Common myeloid progenitor, CD34-positive (primary cell): Measurements from ENCODE around the gene RPGRIP1L.
A peak's percentile ranks its signal among the peaks of the same experiment; 100 is the strongest.

ENCODE experiments used
- CTCF ChIA-PET: fragments of 350-600 bp; sonication (Branson Sonifier 250); formaldehyde crosslinking; loops from one replicate; lab custom pipeline; 2021; ENCODE audit warnings: antibody characterized with exemption; lab: Charles Lee
- POLR2A ChIA-PET: fragments of 350-600 bp; sonication (Branson Sonifier 250); formaldehyde crosslinking; loops from one replicate; lab custom pipeline; 2021; ENCODE audit warnings: antibody characterized with exemption; lab: Charles Lee
- DNase-seq, 3 donors: peaks; one replicate each; pipeline versions ENCODE4 v3.0.0 to v3.0.0-alpha.2; 2013
- H3K27ac ChIP-seq, 2 experiments: 1 replicate in 1 of 2; 2 replicates in 1 of 2; pipeline ENCODE4 v1.7.0; 2013; ENCODE audit warnings: inconsistent platforms in 2 of 2, low read length in 2 of 2, mild to moderate bottlenecking in 2 of 2, low read depth in 1 of 2, moderate library complexity in 1 of 2; ENCODE audit not compliant: severe bottlenecking in 2 of 2, insufficient read depth in 1 of 2, poor library complexity in 1 of 2
- H3K27me3 ChIP-seq, 5 experiments: replicated peaks in 2 of 5; 1 replicate in 3 of 5; 2 replicates in 2 of 5; pipeline versions ENCODE4 v1.6.1 to v1.7.0; 2013; ENCODE audit warnings: low read length in 4 of 5, mild to moderate bottlenecking in 2 of 5, moderate library complexity in 2 of 5, inconsistent platforms in 1 of 5; ENCODE audit not compliant: insufficient read depth in 5 of 5, control insufficient read depth in 4 of 5
- H3K36me3 ChIP-seq, 4 experiments: 1 replicate in 2 of 4; 2 replicates in 2 of 4; pipeline versions ENCODE4 v1.6.1 to v1.7.0; 2013; ENCODE audit warnings: low read length in 3 of 4, control low read depth in 1 of 4, mild to moderate bottlenecking in 1 of 4; ENCODE audit not compliant: control insufficient read depth in 4 of 4, insufficient read depth in 4 of 4
- H3K4me1 ChIP-seq, 4 experiments: 1 replicate in 3 of 4; 2 replicates in 1 of 4; pipeline versions ENCODE4 v1.6.1 to v1.7.1; 2013; ENCODE audit warnings: low read length in 3 of 4, mild to moderate bottlenecking in 3 of 4, control low read depth in 1 of 4, inconsistent platforms in 1 of 4, moderate library complexity in 1 of 4; ENCODE audit not compliant: control insufficient read depth in 4 of 4, insufficient read depth in 4 of 4; ENCODE audit errors: control extremely low read depth in 1 of 4
- H3K4me3 ChIP-seq, 7 experiments: 1 replicate in 4 of 7; 2 replicates in 3 of 7; pipeline versions ENCODE4 v1.5.1 to v1.7.0; 2013; ENCODE audit warnings: mild to moderate bottlenecking in 7 of 7, low read length in 6 of 7, moderate library complexity in 6 of 7, inconsistent platforms in 2 of 7, low read depth in 2 of 7, control low read depth in 1 of 7; ENCODE audit not compliant: insufficient read depth in 4 of 7, control insufficient read depth in 1 of 7; ENCODE audit errors: extremely low read depth in 1 of 7
- H3K9me3 ChIP-seq, 5 experiments: 1 replicate in 4 of 5; 2 replicates in 1 of 5; pipeline versions ENCODE4 v1.6.1 to v1.7.1; 2013; ENCODE audit warnings: low read length in 4 of 5, mild to moderate bottlenecking in 2 of 5, inconsistent platforms in 1 of 5, low read depth in 1 of 5, moderate library complexity in 1 of 5; ENCODE audit not compliant: control insufficient read depth in 4 of 5, insufficient read depth in 2 of 5; ENCODE audit errors: control extremely low read depth in 1 of 5
- WGBS: methylation state at CpG from one replicate; pipeline ENCODE4 v1.1.5; 2013; ENCODE audit not compliant: insufficient coverage; 5-methylcytosine and 5-hydroxymethylcytosine counted together

RPGRIP1L gene

GRCh38 chr16:53743149-53743566, 39.5 kb upstream of the RPGRIP1L start:
- H3K27me3 ChIP-seq, result no peaks in the 10 kb centered on the region
- H3K9me3 ChIP-seq, result peaks cover 0 to 2% (median 0%) of the 10 kb centered on the region in 5 experiments
- H3K27ac ChIP-seq, result no peak overlapping the region
- ChIA-PET POLR2A (no interaction called here), CTCF (interaction anchor here (1.1 to 2.1 kb wide), 6 partner anchors 11 to 65 kb away, joined by 3 to 8 read pairs (median 4); no protein-coding TSS in a partner anchor)
- WGBS, result 57% methylated on average over 1 of the region's 3 CpGs
- peaks cover 0 to 8% (median 5%) of the 10 kb centered on the region in 4 experiments for H3K4me1 ChIP-seq
- peak; percentile 12 to 33 (median 26) for DNase-seq
- no peaks in the 10 kb centered on the region for H3K36me3 ChIP-seq
- no peak overlapping the region for H3K4me3 ChIP-seq

- Histone ChIP-seq H3K9me3 (no peaks in the 10 kb centered on the region), H3K4me1 (peaks cover 0 to 8% (median 5%) of the 10 kb centered on the region in 4 experiments), H3K27ac (no peak overlapping the region), H3K27me3 (no peaks in the 10 kb centered on the region), H3K36me3 (no peaks in the 10 kb centered on the region), H3K4me3 (no peak overlapping the region)
- CTCF ChIA-PET, result interaction anchor here (1.0 kb wide), 1 partner anchor 12 kb away, joined by 3 read pairs; no protein-coding TSS in a partner anchor
- POLR2A ChIA-PET, result no interaction called here
- no peak for DNase-seq
- WGBS, result 88% methylated on average over 1 of the region's 2 CpGs
Observed at GRCh38 chr16:53741546-53741945, 37.9 kb upstream of the RPGRIP1L start.

GRCh38 chr16:53740933-53741531, 37.4 kb upstream of the RPGRIP1L start:
- 100% methylated on average over 1 of the region's 3 CpGs for WGBS
- ChIA-PET POLR2A (no interaction called here), CTCF (interaction anchor here (1.0 kb wide), 1 partner anchor 13 kb away, joined by 3 read pairs; no protein-coding TSS in a partner anchor)
- Histone ChIP-seq H3K9me3 (no peaks in the 10 kb centered on the region), H3K27ac (no peak overlapping the region), H3K4me1 (peaks cover 0 to 8% (median 5%) of the 10 kb centered on the region in 4 experiments), H3K36me3 (no peaks in the 10 kb centered on the region), H3K27me3 (no peaks in the 10 kb centered on the region), H3K4me3 (no peak overlapping the region)
- no peak for DNase-seq

- ChIA-PET POLR2A (no interaction called here), CTCF (no interaction called here)
- no peaks in the 10 kb centered on the region for H3K36me3 ChIP-seq
- H3K4me1 ChIP-seq, result peaks cover 0 to 8% (median 5%) of the 10 kb centered on the region in 4 experiments
- no peaks in the 10 kb centered on the region for H3K9me3 ChIP-seq
- H3K4me3 ChIP-seq, result no peak overlapping the region
- no peaks in the 10 kb centered on the region for H3K27me3 ChIP-seq
- DNase-seq, result no peak
- H3K27ac ChIP-seq, result no peak overlapping the region
Observed at GRCh38 chr16:53740476-53740875, 36.8 kb upstream of the RPGRIP1L start.

GRCh38 chr16:53737552-53737951, 33.9 kb upstream of the RPGRIP1L start:
- ChIA-PET POLR2A (no interaction called here), CTCF (no interaction called here)
- WGBS, result 94% methylated on average over 2 of the region's 5 CpGs

GRCh38 chr16:53736297-53736696, 32.6 kb upstream of the RPGRIP1L start:
- WGBS, result 92% methylated on average over 2 of the region's 3 CpGs
- CTCF ChIA-PET, result no interaction called here
- no peaks in the 10 kb centered on the region for H3K4me1 ChIP-seq

More at GRCh38 chr16:53737552-53737951, 33.9 kb upstream of the RPGRIP1L start:
- Histone ChIP-seq H3K9me3 (no peaks in the 10 kb centered on the region), H3K27ac (no peak overlapping the region), H3K36me3 (no peaks in the 10 kb centered on the region), H3K27me3 (no peaks in the 10 kb centered on the region), H3K4me1 (no peaks in the 10 kb centered on the region), H3K4me3 (no peak overlapping the region)
- no peak for DNase-seq

GRCh38 chr16:53734908-53735307, 31.2 kb upstream of the RPGRIP1L start:
- POLR2A ChIA-PET, result no interaction called here
- WGBS, result 100% methylated on average over 2 of the region's 2 CpGs

More at GRCh38 chr16:53736297-53736696, 32.6 kb upstream of the RPGRIP1L start:
- no peaks in the 10 kb centered on the region for H3K36me3 ChIP-seq
- H3K4me3 ChIP-seq, result no peak overlapping the region
- no peaks in the 10 kb centered on the region for H3K27me3 ChIP-seq
- H3K27ac ChIP-seq, result no peak overlapping the region
- POLR2A ChIA-PET, result no interaction called here
- no peak for DNase-seq
- no peaks in the 10 kb centered on the region for H3K9me3 ChIP-seq

More at GRCh38 chr16:53734908-53735307, 31.2 kb upstream of the RPGRIP1L start:
- H3K27me3 ChIP-seq, result no peaks in the 10 kb centered on the region
- H3K9me3 ChIP-seq, result no peaks in the 10 kb centered on the region
- no peak overlapping the region for H3K4me3 ChIP-seq
- CTCF ChIA-PET, result no interaction called here
- no peaks in the 10 kb centered on the region for H3K4me1 ChIP-seq
- H3K27ac ChIP-seq, result no peak overlapping the region
- no peak for DNase-seq
- H3K36me3 ChIP-seq, result no peaks in the 10 kb centered on the region
